T-helper 22 cell (primary cell): ENCODE measurements around the gene KRT39.
"Not testable (repeated sequence)": the region's sequence is repeated elsewhere in the genome, so short reads cannot be mapped to it uniquely, and the experiment has no call there.

ENCODE experiments used
- DNase-seq: peaks from one replicate; pipeline ENCODE4 v3.0.0-alpha.2; 2020; ENCODE audit warnings: low read depth

KRT39 gene

GRCh38 chr17:40966848-40967247, at the start of gene KRT39:
KRT39 (minus strand) TSS chr17:40966948; CDS start chr17:40966856, 92 bp downstream.
- DNase-seq = no peak

GRCh38 chr17:41015454-41015853, 48.7 kb upstream of the KRT39 start:
- DNase-seq = no peak

GRCh38 chr17:41013606-41014005, 46.9 kb upstream of the KRT39 start:
- no peak for DNase-seq

- DNase-seq = no peak
Measured at GRCh38 chr17:41013181-41013580, 46.4 kb upstream of the KRT39 start.

- DNase-seq = no peak
Measured at GRCh38 chr17:41012326-41013120, 45.8 kb upstream of the KRT39 start.

- DNase-seq = no peak
Measured at GRCh38 chr17:41010441-41010840, 43.7 kb upstream of the KRT39 start.

- DNase-seq = no peak
Measured at GRCh38 chr17:41009936-41010335, 43.2 kb upstream of the KRT39 start.

- DNase-seq = no peak
Measured at GRCh38 chr17:41009301-41009760, 42.6 kb upstream of the KRT39 start.

- no peak for DNase-seq
Measured at GRCh38 chr17:41008811-41009210, 42.1 kb upstream of the KRT39 start, which contains the start of gene KRTAP3-1. KRTAP3-1 (minus strand) TSS chr17:41009128; CDS start chr17:41009074, 54 bp downstream.

GRCh38 chr17:41004397-41004796, 37.6 kb upstream of the KRT39 start:
- no peak for DNase-seq

GRCh38 chr17:41003926-41004325, 37.2 kb upstream of the KRT39 start:
- no peak for DNase-seq

GRCh38 chr17:41002814-41003213, 36.1 kb upstream of the KRT39 start:
- DNase-seq = no peak

- DNase-seq = no peak
Measured at GRCh38 chr17:41001795-41002194, 35.0 kb upstream of the KRT39 start.

- DNase-seq = not testable (repeated sequence)
Measured at GRCh38 chr17:40999563-40999962, 32.8 kb upstream of the KRT39 start, which contains the start of gene KRTAP3-2. KRTAP3-2 (minus strand) TSS chr17:40999906; CDS start chr17:40999853, 53 bp downstream.

GRCh38 chr17:40997361-40997760, 30.6 kb upstream of the KRT39 start:
- no peak for DNase-seq

- DNase-seq = no peak
Measured at GRCh38 chr17:40996829-40997228, 30.1 kb upstream of the KRT39 start.

GRCh38 chr17:40995116-40995515, 28.4 kb upstream of the KRT39 start:
- no peak for DNase-seq

GRCh38 chr17:40993839-40994238, 27.1 kb upstream of the KRT39 start, which contains the start of gene KRTAP3-3:
KRTAP3-3 (minus strand) TSS chr17:40994164; CDS start chr17:40994097, 67 bp downstream.
- no peak for DNase-seq

GRCh38 chr17:40993084-40993483, 26.3 kb upstream of the KRT39 start:
- DNase-seq = no peak

- DNase-seq = no peak
Measured at GRCh38 chr17:40992666-40993065, 25.9 kb upstream of the KRT39 start.

- no peak for DNase-seq
Measured at GRCh38 chr17:40986920-40987319, 20.2 kb upstream of the KRT39 start.

- no peak for DNase-seq
Measured at GRCh38 chr17:40984226-40984625, 17.5 kb upstream of the KRT39 start, which contains the start of gene KRT40. KRT40 (minus strand) TSS chr17:40984326; CDS start chr17:40984273, 53 bp downstream.

- no peak for DNase-seq
Measured at GRCh38 chr17:40981115-40981514, 14.4 kb upstream of the KRT39 start.
